Heart left ventricle (tissue), 13 donors: ENCODE measurements around the gene AMDHD2.
"Not testable (repeated sequence)": the region's sequence is repeated elsewhere in the genome, so short reads cannot be mapped to it uniquely, and the experiment has no call there.

Experiments
- CTCF ChIP-seq, 12 donors: fragments of 200-600 bp; sonication (generic) in 4 of 12; IDR thresholded peaks; one replicate each; pipeline versions ENCODE4 v1.5.0 to v1.8.0; 2018 to 2022; ENCODE audit warnings: antibody characterized with exemption in 12 of 12, mild to moderate bottlenecking in 5 of 12
- POLR2A ChIP-seq, 2 donors: fragments of 450-650 bp; IDR thresholded peaks; one replicate each; pipeline ENCODE4 v1.6.1; 2017; ENCODE audit warnings: antibody characterized with exemption in 2 of 2, mild to moderate bottlenecking in 2 of 2, moderate library complexity in 2 of 2
- donor health status: ischemic (EF 13 %, LVEDD 7.1; RV severe dilation, severe dysfunction).
- donor health status: DM: no; HTN: yes; CAD: no.
- donor health status: DM: no; HTN: no; CAD: no.
- donor health status: ischemic (EF 25% LVEDD 6.9; RV normal size, moderate dysfunction).
- donor health status: ischemic (EF 25% LVEDD 5.7; RV mildly dilated, moderate dysfunction).
- donor health status: ischemic (EF 35%, LVEDD 5.7; RV mildly dilated, moderate dysfunction).
- donor health status: nonischemic (EF 11% LVEDD 7.7; RV severe dilation, severe dysfunction).
- donor health status: DM: yes; HTN: yes; CAD: no.
- donor health status: PGD.
- donor health status: ischemic (EF 29% LVEDD 5.4; RV normal size, mild dysfunction).
- donor health status: nonischemic (EF 23%, LVEDD 6.1; RV moderate dilation, normal function).

GRCh38 chr16:2580143-2580542 is 60.0 kb downstream of the AMDHD2 start:
- TF ChIP-seq CTCF, POLR2A (IDR thresholded peaks at IDR 0.05): not testable (repeated sequence)
